GM18519 (cell line): ENCODE results near the gene DENND2D.

Source experiments
- ATAC-seq: cut with Tn5 transposase; IDR thresholded peaks from one replicate; pipeline ENCODE4 v1.9.1; 2021; ENCODE audit warnings: mild to moderate bottlenecking, moderate library complexity; ENCODE audit not compliant: unreplicated experiment, low FRiP score

Gene DENND2D

DNA sequence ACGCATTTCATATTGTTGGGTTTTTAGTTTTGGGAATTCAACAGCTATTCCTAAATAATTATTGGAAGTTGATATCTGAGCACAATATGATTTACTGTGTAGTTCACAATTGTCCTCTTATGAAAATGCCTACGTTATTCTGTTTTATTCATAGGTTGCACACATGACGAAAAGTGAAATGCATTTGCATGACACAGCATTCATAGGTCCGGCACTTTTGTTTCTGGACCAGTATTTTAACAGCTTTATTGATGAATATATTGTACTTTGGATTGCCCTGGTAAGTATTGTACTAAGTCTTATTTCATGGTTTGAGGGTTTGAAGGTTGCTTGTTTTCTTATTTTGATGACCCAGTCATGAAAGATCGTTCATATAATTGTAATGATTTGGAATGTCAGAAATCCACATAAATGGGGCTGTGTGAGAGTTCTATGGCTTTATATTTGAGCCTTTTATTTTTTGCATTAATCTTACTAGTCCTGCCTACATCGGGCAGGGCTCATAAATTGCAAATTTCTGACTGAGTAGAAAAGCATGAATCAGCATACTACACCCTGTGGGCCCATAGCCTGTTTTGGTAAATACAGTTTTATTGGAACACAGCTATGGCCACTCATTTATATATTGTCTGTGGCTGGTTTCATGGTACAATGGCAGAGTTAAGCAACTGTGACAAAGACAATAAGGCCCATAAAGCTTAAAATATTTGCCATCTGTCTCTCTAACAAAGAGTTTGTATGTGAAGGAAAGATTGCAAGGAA is 17.0 kb downstream of the DENND2D start:
- no peak for ATAC-seq

DNA sequence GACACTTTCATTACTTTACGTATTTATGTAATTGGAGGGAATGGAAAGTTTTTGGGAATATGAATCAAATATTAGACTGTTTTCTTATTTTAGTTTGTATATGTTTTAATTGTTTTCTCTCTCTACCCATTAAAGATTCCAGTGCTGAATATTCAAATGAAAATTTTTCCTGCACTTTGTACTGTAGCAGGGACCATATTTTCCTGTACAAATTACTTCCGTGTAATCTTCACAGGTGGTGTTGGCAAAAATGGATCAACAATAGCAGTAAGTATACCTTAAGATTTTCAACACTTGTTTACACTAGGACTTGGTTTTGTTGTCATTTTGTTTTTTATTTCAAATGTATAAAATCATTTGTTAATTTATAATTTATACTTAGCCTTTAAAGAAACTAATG is 18.4 kb downstream of the DENND2D start:
- ATAC-seq: no peak

- no peak for ATAC-seq
These were observed 20.4 kb downstream of the DENND2D start for GRCh38 chr1:111179968-111180533.

DNA sequence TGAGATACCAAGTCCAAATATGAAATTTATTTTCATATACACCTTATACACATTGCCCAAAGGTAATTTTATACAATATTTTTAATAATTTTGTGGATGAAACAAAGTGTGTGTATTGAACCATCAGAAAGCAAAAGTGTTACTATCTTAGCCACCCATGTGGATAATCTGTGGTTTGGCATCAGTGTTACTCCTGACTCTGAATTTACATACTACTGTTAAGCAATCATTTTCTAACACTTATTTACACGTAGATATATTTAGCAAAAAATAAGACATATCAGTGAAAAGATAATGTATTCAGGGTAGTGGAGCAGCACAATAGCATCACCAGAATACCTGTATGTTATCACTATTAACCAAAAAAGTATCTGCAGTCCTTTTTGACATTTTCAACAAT is 23.8 kb downstream of the DENND2D start:
- ATAC-seq: no peak

DNA sequence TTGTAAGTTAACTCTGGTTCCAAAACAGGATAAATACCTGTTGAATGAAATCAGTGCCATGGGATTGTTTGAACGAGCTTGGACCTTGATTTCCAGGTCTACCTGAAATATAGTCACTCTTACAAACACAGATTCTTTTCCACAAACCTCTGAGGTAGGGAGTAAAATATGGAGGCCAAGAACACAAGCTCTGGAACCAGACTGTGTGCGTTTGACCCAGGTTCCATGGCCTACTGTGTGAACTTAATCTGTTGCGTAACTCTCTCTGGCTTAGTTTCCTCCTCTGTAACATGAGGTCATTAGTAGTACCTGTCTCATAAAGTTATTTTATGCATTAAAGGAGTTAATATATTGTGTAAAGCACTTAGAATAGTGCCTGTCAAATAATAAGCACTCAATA is 25.1 kb downstream of the DENND2D start:
- no peak for ATAC-seq

GRCh38 chr1:111174070-111174469 is 26.4 kb downstream of the DENND2D start:
- no peak for ATAC-seq

DNA sequence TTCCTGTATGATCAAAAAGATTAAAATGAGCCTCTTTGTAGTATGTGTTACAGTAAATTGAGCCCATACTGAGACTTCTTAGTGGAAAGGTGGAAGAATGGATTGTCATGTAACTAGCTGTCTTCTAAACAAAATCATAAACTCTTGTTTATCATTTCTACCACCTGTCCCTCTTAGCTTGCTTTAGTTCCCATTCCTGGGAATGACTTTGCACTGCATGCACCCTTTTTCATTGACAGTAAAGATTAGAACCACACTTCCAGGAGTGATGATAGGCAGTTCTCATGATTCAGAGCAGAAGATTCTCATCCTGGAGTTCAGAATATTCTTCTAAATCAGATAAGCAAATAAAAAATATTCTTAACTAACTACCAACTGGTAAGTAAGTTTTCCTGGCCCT is 28.0 kb downstream of the DENND2D start:
- no peak for ATAC-seq

DNA sequence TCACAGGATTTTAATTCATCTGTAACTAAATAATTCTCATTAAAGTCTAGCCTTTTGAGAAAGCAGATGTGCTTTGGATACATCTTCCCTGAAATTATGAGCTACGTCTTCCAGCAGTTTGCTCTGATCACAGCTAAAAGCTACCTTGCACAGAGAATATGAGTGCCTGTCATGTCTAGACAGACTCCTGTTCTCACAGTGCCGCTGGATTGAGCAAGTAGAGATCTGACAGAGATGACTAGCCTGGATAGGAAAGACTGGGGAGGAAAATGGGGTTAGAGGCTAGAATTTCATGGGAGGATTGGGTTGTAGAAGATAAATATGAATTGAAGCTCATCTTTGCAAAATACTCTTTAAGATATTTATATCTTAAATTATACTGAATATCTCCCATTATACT is 36.3 kb downstream of the DENND2D start:
- ATAC-seq: no peak

DNA sequence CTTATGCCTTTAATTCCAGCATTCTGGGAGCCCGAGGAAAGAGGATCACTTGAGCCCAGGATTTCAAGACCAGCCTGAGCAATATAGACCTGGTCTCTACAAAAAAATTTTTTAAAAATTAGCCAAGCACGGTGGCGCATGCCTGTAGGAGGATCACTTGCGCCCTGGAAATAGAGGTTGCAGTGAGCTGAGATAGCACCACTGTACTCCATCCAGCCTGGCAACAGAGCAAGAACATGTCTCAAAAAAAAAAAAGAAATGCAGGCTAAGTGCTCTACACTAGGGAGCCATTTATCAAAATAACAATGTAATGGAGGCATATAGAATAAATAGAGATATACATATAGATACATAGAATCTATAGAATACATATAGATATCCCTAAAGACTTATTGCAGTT is 37.1 kb downstream of the DENND2D start:
- ATAC-seq: no peak

GRCh38 chr1:111162488-111162880 is 38.0 kb downstream of the DENND2D start:
- ATAC-seq: no peak

GRCh38 chr1:111161843-111162487 is 38.5 kb downstream of the DENND2D start:
- ATAC-seq: no peak

DNA sequence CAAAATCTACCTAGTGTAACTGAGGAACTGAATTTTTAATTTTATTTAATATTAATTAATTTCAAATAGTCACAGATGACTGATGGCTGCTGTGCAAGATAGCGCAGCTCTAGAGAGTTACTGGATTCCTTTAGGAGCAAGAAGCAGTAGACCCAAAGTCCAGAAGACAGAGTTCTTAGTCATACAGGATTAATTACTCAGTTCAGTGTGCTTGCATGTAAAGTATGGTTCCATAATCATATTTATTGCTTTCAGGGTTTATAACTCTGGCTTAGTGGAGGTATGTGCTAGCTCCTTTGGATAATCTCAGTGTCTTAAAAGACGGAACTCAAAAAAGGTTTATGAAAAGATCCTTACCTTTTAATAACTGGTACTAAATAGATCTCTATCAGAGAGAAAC is 43.0 kb downstream of the DENND2D start:
- ATAC-seq: no peak

GRCh38 chr1:111154021-111154999 is 46.1 kb downstream of the DENND2D start:
- no peak for ATAC-seq

GRCh38 chr1:111151838-111152237 is 48.6 kb downstream of the DENND2D start:
- no peak for ATAC-seq

DNA sequence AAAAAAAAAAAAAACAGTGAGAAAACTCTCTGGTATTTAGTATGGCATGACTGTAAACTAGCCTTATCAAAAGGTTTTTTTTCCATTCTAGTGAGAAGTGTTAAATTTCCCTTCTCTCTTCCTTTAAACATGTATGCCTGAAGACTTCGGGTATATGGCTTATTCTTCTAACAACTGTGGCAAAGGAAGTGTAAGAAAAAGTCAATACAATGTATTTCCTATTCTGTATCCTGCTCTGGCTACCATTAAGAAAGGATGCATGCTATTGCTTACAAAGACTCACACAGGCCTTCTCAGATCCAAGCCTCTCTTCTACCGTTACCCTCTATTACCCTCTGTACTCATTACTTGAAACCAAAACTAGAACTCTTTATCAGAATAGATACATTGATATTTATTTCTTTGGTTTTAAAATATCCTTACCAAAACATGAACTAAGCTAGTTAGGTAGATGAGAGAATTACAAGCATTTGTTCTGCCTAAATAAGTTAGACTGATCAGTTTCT is 52.0 kb downstream of the DENND2D start:
- ATAC-seq: no peak

GRCh38 chr1:111147948-111148347 is 52.5 kb downstream of the DENND2D start:
- ATAC-seq: no peak

DNA sequence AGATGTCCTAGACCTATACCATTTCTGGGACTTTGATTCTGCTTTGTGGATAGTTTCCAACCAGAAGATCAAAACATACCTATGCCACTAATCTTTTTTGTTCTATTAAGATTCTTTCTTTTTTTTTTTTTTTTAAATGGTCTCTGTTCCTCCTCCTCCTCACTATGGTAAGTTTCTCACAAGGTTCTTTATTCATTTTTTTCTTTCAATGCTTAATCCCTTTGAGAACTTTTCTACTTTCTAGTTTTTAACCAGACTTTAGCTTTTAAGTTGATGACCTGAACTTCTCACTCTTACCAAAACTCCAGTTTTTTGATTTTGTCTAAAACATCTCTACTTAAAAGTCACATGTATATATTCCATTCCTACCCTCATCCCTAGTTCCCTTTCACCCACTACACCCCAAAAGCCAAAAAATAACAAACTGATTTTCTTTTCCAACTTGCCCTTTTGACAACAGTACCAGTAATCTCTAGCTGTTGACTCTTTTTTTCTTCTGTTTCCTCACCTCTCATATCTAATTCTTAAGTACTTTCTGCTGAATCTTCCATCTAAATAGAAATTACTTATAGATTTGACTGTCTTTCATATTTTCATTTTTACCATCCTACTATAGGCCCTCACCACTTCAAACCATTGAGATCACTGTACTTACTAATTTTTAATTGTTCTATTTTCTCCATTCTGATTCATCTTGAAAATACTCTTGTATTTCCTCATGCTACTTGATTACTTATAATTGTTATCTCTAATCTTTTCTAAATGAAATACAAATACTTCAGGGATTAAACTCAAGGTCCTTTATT is 54.3 kb downstream of the DENND2D start:
- ATAC-seq: no peak

DNA sequence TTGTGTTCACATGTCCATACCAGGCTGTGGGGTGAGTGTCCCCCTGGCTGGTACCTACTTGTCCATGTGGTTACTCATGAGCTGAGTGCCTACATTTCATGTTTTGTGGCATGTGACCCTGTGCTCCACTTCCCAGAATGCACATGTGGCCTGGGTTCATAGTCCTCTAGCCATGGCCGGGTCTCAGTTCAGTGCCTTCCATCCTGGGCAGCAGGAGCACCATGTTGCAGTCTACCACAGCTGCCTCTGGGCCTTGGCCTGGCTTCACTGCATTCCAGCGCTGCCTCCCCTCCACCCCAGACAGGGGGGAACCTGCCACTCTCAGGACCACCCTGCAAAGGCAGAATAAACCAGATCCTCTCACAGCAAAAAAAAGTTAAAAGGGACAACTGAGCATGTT is 54.9 kb downstream of the DENND2D start:
- no peak for ATAC-seq

DNA sequence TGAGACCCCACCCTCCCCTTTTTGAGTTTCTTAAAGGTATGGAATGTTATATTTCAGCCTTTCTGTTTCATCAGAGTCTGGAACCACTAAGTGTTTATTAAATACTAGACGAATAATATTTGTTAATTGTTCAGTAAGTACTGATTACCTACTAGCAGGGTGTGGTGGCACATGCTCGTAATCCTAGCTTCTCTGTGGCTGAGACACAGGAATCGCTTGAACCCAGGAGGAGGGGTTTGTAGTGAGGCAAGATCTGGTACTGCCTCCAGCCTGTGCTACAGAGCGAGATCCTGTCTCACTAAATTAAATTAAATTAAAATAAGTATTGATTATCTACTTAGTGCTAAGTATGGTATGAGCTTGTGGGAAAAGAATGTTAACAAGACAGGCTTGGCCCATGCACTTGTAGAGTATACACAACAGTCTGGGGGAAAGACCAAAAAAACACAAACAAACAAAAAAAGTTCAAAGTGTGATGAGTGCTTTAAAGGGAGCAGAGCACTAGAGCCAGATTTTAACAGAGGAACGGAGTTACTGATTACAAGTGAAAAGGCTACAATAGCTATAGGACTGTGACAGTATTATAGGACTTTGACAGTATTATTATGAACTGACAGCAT is 58.0 kb downstream of the DENND2D start:
- no peak for ATAC-seq
